Loucy (cell line): ENCODE results near the gene SUSD2.

Experiments
- H2AFZ ChIP-seq: fragments of 200-600 bp; sonication (generic); 2 replicates; pipeline ENCODE4 v1.6.0; 2016; ENCODE audit warnings: antibody characterized with exemption, mild to moderate bottlenecking, low read length, moderate library complexity
- H3F3A ChIP-seq: fragments of 200-600 bp; 2 replicates; pipeline ENCODE4 v1.6.0; 2016; ENCODE audit warnings: antibody characterized with exemption, low read depth, mild to moderate bottlenecking
- H3K27me3 ChIP-seq: fragments of 200-600 bp; sonication (generic); 2 replicates; pipeline ENCODE4 v1.6.1; 2014; ENCODE audit warnings: low read length, mild to moderate bottlenecking; ENCODE audit not compliant: insufficient read depth, poor library complexity, severe bottlenecking
- H3K36me3 ChIP-seq: fragments of 200-600 bp; sonication (generic); 2 replicates; pipeline ENCODE4 v1.6.1; 2016; ENCODE audit warnings: low read length; ENCODE audit not compliant: insufficient read depth
- H3K4me1 ChIP-seq: fragments of 200-600 bp; sonication (generic); 2 replicates; pipeline ENCODE4 v1.5.1; 2014; ENCODE audit warnings: low read length, mild to moderate bottlenecking; ENCODE audit not compliant: insufficient read depth, poor library complexity, severe bottlenecking
- H3K4me2 ChIP-seq: fragments of 200-600 bp; sonication (generic); 2 replicates; pipeline ENCODE4 v1.6.0; 2014; ENCODE audit warnings: antibody characterized with exemption, low read length, low read depth, mild to moderate bottlenecking; ENCODE audit not compliant: poor library complexity, severe bottlenecking
- H3K4me3 ChIP-seq: fragments of 200-600 bp; sonication (generic); 2 replicates; pipeline ENCODE4 v1.5.1; 2014; ENCODE audit warnings: low read length, mild to moderate bottlenecking, mixed read lengths; ENCODE audit not compliant: poor library complexity, severe bottlenecking
- H3K79me2 ChIP-seq: fragments of 200-600 bp; sonication (generic); 2 replicates; pipeline ENCODE4 v1.6.1; 2014; ENCODE audit warnings: low read length; ENCODE audit not compliant: insufficient read depth
- H3K9ac ChIP-seq: fragments of 200-600 bp; sonication (generic); 2 replicates; pipeline ENCODE4 v1.6.0; 2014; ENCODE audit warnings: mild to moderate bottlenecking, low read depth, low read length, moderate library complexity; ENCODE audit not compliant: poor library complexity, severe bottlenecking
- H3K9me2 ChIP-seq: fragments of 200-600 bp; sonication (generic); replicated peaks from 2 replicates; pipeline ENCODE4 v1.6.1; 2016; ENCODE audit warnings: low read depth, low read length, mixed read lengths
- H3K9me3 ChIP-seq: fragments of 200-600 bp; sonication (generic); 2 replicates; pipeline ENCODE4 v1.6.1; 2014; ENCODE audit warnings: mild to moderate bottlenecking, antibody characterized with exemption, low read length, low read depth; ENCODE audit not compliant: insufficient read depth
- H4K20me1 ChIP-seq: fragments of 200-600 bp; sonication (generic); 2 replicates; pipeline ENCODE4 v1.6.0; 2014; ENCODE audit warnings: antibody characterized with exemption, low read length, mild to moderate bottlenecking; ENCODE audit not compliant: insufficient read depth, poor library complexity, severe bottlenecking
- CTCF ChIP-seq: fragments of 200-600 bp; sonication (generic); conservative IDR thresholded peaks from 2 replicates; pipeline ENCODE4 v1.5.1; 2014; ENCODE audit warnings: mild to moderate bottlenecking, antibody characterized with exemption, low read length
- EZH2phosphoT487 ChIP-seq: fragments of 200-600 bp; IDR thresholded peaks from 2 replicates; pipeline ENCODE4 v1.6.1; 2018; ENCODE audit warnings: antibody characterized with exemption, mild to moderate bottlenecking, moderate library complexity, borderline replicate concordance

The SUSD2 gene

GRCh38 chr22:24144778-24145085 is 36.6 kb upstream of the SUSD2 start:
- no peak overlapping the region for H3K4me2 ChIP-seq
- H3K4me1 ChIP-seq, result peaks cover 62% of the 10 kb centered on the region

GRCh38 chr22:24145446-24146193 is 35.7 kb upstream of the SUSD2 start:
- H4K20me1 ChIP-seq, result no peaks in the 10 kb centered on the region
- H3K9me2 ChIP-seq, result no peaks in the 10 kb centered on the region
- peak overlapping the region; percentile 38 for H2AFZ ChIP-seq
- peak overlapping the region; percentile 66 for H3K9ac ChIP-seq
- peak overlapping the region; percentile 84 for H3K4me2 ChIP-seq
- peaks cover 15% of the 10 kb centered on the region; the same call in 1 of the 2 replicates for H3K79me2 ChIP-seq
- H3F3A ChIP-seq, result no peaks in the 10 kb centered on the region
- H3K36me3 ChIP-seq, result peaks cover 24% of the 10 kb centered on the region; the same call in 1 of the 2 replicates
- H3K9me3 ChIP-seq, result no peaks in the 10 kb centered on the region
- no peaks in the 10 kb centered on the region for H3K27me3 ChIP-seq
- peak overlapping the region; percentile 58 for H3K4me3 ChIP-seq
- peaks cover 62% of the 10 kb centered on the region for H3K4me1 ChIP-seq
- TF ChIP-seq EZH2phosphoT487 (no peak), CTCF (no peak)

More at GRCh38 chr22:24144778-24145085, 36.6 kb upstream of the SUSD2 start:
- Histone ChIP-seq H3K4me3 (no peak overlapping the region), H3K27me3 (no peaks in the 10 kb centered on the region), H3K79me2 (peaks cover 15% of the 10 kb centered on the region; the same call in 1 of the 2 replicates), H4K20me1 (no peaks in the 10 kb centered on the region), H3K9me2 (no peaks in the 10 kb centered on the region), H3K9me3 (no peaks in the 10 kb centered on the region), H3K36me3 (peaks cover 31% of the 10 kb centered on the region; the same call in 1 of the 2 replicates), H3K9ac (peak overlapping the region; percentile 36), H2AFZ (no peak overlapping the region), H3F3A (no peaks in the 10 kb centered on the region)
- TF ChIP-seq CTCF (no peak), EZH2phosphoT487 (no peak)

GRCh38 chr22:24146194-24146616 is 35.1 kb upstream of the SUSD2 start:
- H3K27me3 ChIP-seq, result no peaks in the 10 kb centered on the region
- peak overlapping the region; percentile 66 for H3K9ac ChIP-seq
- H4K20me1 ChIP-seq, result no peaks in the 10 kb centered on the region
- peak overlapping the region; percentile 38 for H2AFZ ChIP-seq
- H3K4me3 ChIP-seq, result peak overlapping the region; percentile 58
- peak overlapping the region; percentile 84 for H3K4me2 ChIP-seq
- peaks cover 24% of the 10 kb centered on the region; the same call in 1 of the 2 replicates for H3K36me3 ChIP-seq
- TF ChIP-seq CTCF (no peak), EZH2phosphoT487 (no peak)
- no peaks in the 10 kb centered on the region for H3K9me2 ChIP-seq
- H3F3A ChIP-seq, result no peaks in the 10 kb centered on the region
- no peaks in the 10 kb centered on the region for H3K9me3 ChIP-seq
- H3K4me1 ChIP-seq, result peaks cover 60% of the 10 kb centered on the region
- H3K79me2 ChIP-seq, result peaks cover 15% of the 10 kb centered on the region; the same call in 1 of the 2 replicates
